WTC11 (cell line): ENCODE data around the gene POMC. TPM values are rescaled to one million over a fixed set of nuclear protein-coding genes. Genes with fewer than 3 reads are reported as not detected.
A peak's percentile ranks its signal among the peaks of the same experiment; 100 is the strongest.

ENCODE experiments used
- ATAC-seq: fragments of 200-7000 bp; cut with Tn5 transposase; 2 replicates; pipeline ENCODE4 v1.10.0; 2021; ENCODE audit warnings: mild to moderate bottlenecking, moderate library complexity
- CTCF ChIA-PET: fragments of 300-600 bp; sonication (Branson Sonifier 250); formaldehyde crosslinking; loops from one replicate; lab custom pipeline; 2021; ENCODE audit warnings: antibody characterized with exemption; lab: Charles Lee
- POLR2A ChIA-PET: fragments of 350-600 bp; sonication (Branson Sonifier 250); formaldehyde crosslinking; loops from one replicate; lab custom pipeline; 2021; ENCODE audit warnings: antibody characterized with exemption; lab: Charles Lee
- DNase-seq: peaks from one replicate; pipeline ENCODE4 v3.0.0; 2021; ENCODE audit warnings: low spot score
- H3K27ac Mint-ChIP-seq: 2 replicates; pipeline ENCODE4 v1.8.0; 2021; ENCODE audit warnings: mixed read lengths
- H3K27me3 Mint-ChIP-seq: 2 replicates; pipeline ENCODE4 v1.8.0; 2021; ENCODE audit warnings: low read depth, mild to moderate bottlenecking, moderate library complexity, mixed read lengths
- H3K36me3 Mint-ChIP-seq: 2 replicates; pipeline ENCODE4 v1.8.0; 2021; ENCODE audit warnings: mixed read lengths
- H3K4me1 Mint-ChIP-seq: 2 replicates; pipeline ENCODE4 v1.8.0; 2022; ENCODE audit warnings: mixed read lengths
- H3K4me3 Mint-ChIP-seq: 2 replicates; pipeline ENCODE4 v1.8.0; 2021; ENCODE audit warnings: mild to moderate bottlenecking, moderate library complexity, mixed read lengths
- H3K9me3 Mint-ChIP-seq: 2 replicates; pipeline ENCODE4 v1.8.0; 2021; ENCODE audit warnings: mixed read lengths
- AR ChIP-seq: fragments of 250-450 bp; sonication (Bioruptor Pico); IDR thresholded peaks from 2 replicates; pipeline ENCODE4 v1.9.0; 2021; ENCODE audit warnings: mild to moderate bottlenecking
- ATF1 ChIP-seq: sonication (generic); formaldehyde crosslinking; IDR thresholded peaks from 2 replicates; pipeline ENCODE4 v1.8.1; 2023; ENCODE audit warnings: mild to moderate bottlenecking, moderate library complexity, missing genetic modification reagents
- CBFB ChIP-seq: sonication (generic); formaldehyde crosslinking; IDR thresholded peaks from 2 replicates; pipeline ENCODE4 v1.8.1; 2022; ENCODE audit warnings: mild to moderate bottlenecking, low read depth, missing genetic modification reagents
- CDX4 ChIP-seq: fragments of 250-450 bp; sonication (Bioruptor Pico); IDR thresholded peaks from 2 replicates; pipeline ENCODE4 v1.9.0; 2021; ENCODE audit warnings: moderate library complexity, mild to moderate bottlenecking, inconsistent platforms, borderline replicate concordance
- CREB1 ChIP-seq: sonication (generic); formaldehyde crosslinking; IDR thresholded peaks from 2 replicates; pipeline ENCODE4 v1.8.0; 2023; ENCODE audit warnings: mild to moderate bottlenecking, missing genetic modification reagents
- CREM ChIP-seq: sonication (generic); formaldehyde crosslinking; IDR thresholded peaks from 2 replicates; pipeline ENCODE4 v1.8.1; 2022; ENCODE audit warnings: mild to moderate bottlenecking, missing genetic modification reagents, moderate library complexity
- E2F1 ChIP-seq: sonication (generic); formaldehyde crosslinking; IDR thresholded peaks from 2 replicates; pipeline ENCODE4 v1.8.0; 2022; ENCODE audit warnings: mild to moderate bottlenecking, missing genetic modification reagents
- ERG ChIP-seq: fragments of 250-450 bp; sonication (Bioruptor Pico); IDR thresholded peaks from 2 replicates; pipeline ENCODE4 v1.8.0; 2021; ENCODE audit warnings: mild to moderate bottlenecking
- ETV6 ChIP-seq: sonication (generic); formaldehyde crosslinking; IDR thresholded peaks from 2 replicates; pipeline ENCODE4 v1.8.1; 2022; ENCODE audit warnings: mild to moderate bottlenecking, missing genetic modification reagents
- FOXK1 ChIP-seq: sonication (generic); formaldehyde crosslinking; IDR thresholded peaks from 2 replicates; pipeline ENCODE4 v1.8.0; 2022; ENCODE audit warnings: mild to moderate bottlenecking, moderate library complexity, missing genetic modification reagents
- FOXP1 ChIP-seq: sonication (generic); formaldehyde crosslinking; IDR thresholded peaks from 2 replicates; pipeline ENCODE4 v1.8.0; 2022; ENCODE audit warnings: missing genetic modification reagents, mild to moderate bottlenecking, moderate library complexity, borderline replicate concordance
- HMGA2 ChIP-seq: fragments of 250-450 bp; sonication (Bioruptor Pico); IDR thresholded peaks from 2 replicates; pipeline ENCODE4 v1.4.0; 2021; ENCODE audit warnings: mild to moderate bottlenecking, moderate library complexity
- JUN ChIP-seq: sonication (generic); formaldehyde crosslinking; IDR thresholded peaks from 2 replicates; pipeline ENCODE4 v1.8.0; 2023; ENCODE audit warnings: mild to moderate bottlenecking, missing genetic modification reagents
- KAT7 ChIP-seq: sonication (generic); formaldehyde crosslinking; IDR thresholded peaks from 2 replicates; pipeline ENCODE4 v1.8.1; 2023; ENCODE audit warnings: missing genetic modification reagents, mild to moderate bottlenecking, borderline replicate concordance
- MAX ChIP-seq: sonication (generic); formaldehyde crosslinking; IDR thresholded peaks from 2 replicates; pipeline ENCODE4 v1.8.0; 2022; ENCODE audit warnings: mild to moderate bottlenecking, missing genetic modification reagents
- NR1H2 ChIP-seq: sonication (generic); formaldehyde crosslinking; IDR thresholded peaks from 2 replicates; pipeline ENCODE4 v1.9.0; 2021; ENCODE audit warnings: mild to moderate bottlenecking, moderate library complexity, missing genetic modification reagents
- NR2C2 ChIP-seq: sonication (generic); formaldehyde crosslinking; IDR thresholded peaks from 2 replicates; pipeline ENCODE4 v1.8.0; 2022; ENCODE audit warnings: mild to moderate bottlenecking, missing genetic modification reagents
- RELA ChIP-seq: sonication (generic); formaldehyde crosslinking; IDR thresholded peaks from 2 replicates; pipeline ENCODE4 v1.8.1; 2022; ENCODE audit warnings: missing genetic modification reagents, mild to moderate bottlenecking, borderline replicate concordance
- RORB ChIP-seq: fragments of 250-450 bp; sonication (Bioruptor Pico); IDR thresholded peaks from 2 replicates; pipeline ENCODE4 v1.9.0; 2021; ENCODE audit warnings: mild to moderate bottlenecking
- TEAD1 ChIP-seq: sonication (generic); formaldehyde crosslinking; IDR thresholded peaks from 2 replicates; pipeline ENCODE4 v1.8.0; 2022; ENCODE audit warnings: mild to moderate bottlenecking, missing genetic modification reagents
- TEAD4 ChIP-seq: sonication (generic); formaldehyde crosslinking; IDR thresholded peaks from 2 replicates; pipeline ENCODE4 v1.8.0; 2022; ENCODE audit warnings: mild to moderate bottlenecking, missing genetic modification reagents
- TP53 ChIP-seq: sonication (generic); formaldehyde crosslinking; IDR thresholded peaks from 2 replicates; pipeline ENCODE4 v1.8.1; 2023; ENCODE audit warnings: mild to moderate bottlenecking, missing genetic modification reagents
- USF2 ChIP-seq: sonication (generic); formaldehyde crosslinking; IDR thresholded peaks from 2 replicates; pipeline ENCODE4 v1.8.1; 2023; ENCODE audit warnings: mild to moderate bottlenecking, missing genetic modification reagents, moderate library complexity
- ZBTB21 ChIP-seq: sonication (generic); formaldehyde crosslinking; IDR thresholded peaks from 2 replicates; pipeline ENCODE4 v1.8.1; 2023; ENCODE audit warnings: mild to moderate bottlenecking, missing genetic modification reagents, borderline replicate concordance
- ZBTB43 ChIP-seq: sonication (generic); formaldehyde crosslinking; IDR thresholded peaks from 2 replicates; pipeline ENCODE4 v1.8.1; 2023; ENCODE audit warnings: mild to moderate bottlenecking, missing genetic modification reagents
- ZNF232 ChIP-seq: sonication (generic); formaldehyde crosslinking; IDR thresholded peaks from 2 replicates; pipeline ENCODE4 v1.8.0; 2022; ENCODE audit warnings: mild to moderate bottlenecking, missing genetic modification reagents
- ZNF317 ChIP-seq: sonication (generic); formaldehyde crosslinking; IDR thresholded peaks from 2 replicates; pipeline ENCODE4 v1.8.1; 2023; ENCODE audit warnings: low read depth, mild to moderate bottlenecking, moderate library complexity, missing genetic modification reagents, borderline replicate concordance
- ZNF423 ChIP-seq: fragments of 250-450 bp; sonication (Bioruptor Pico); IDR thresholded peaks from 2 replicates; pipeline ENCODE4 v2.1.2; 2022; ENCODE audit warnings: mild to moderate bottlenecking, moderate library complexity
- total RNA-seq: library from RNA; stranded (reverse); gene quantifications from 3 replicates; pipeline ENCODE4 v1.2.3, GENCODE V29; 2021

POMC gene
- total RNA-seq, 1 experiment from 2014 or later: 3.2 TPM

- Mint-ChIP-seq H3K4me3 (peak overlapping the region; percentile 82), H3K27ac (peak overlapping the region; percentile 90), H3K9me3 (no peaks in the 10 kb centered on the region), H3K27me3 (no peaks in the 10 kb centered on the region), H3K36me3 (no peaks in the 10 kb centered on the region), H3K4me1 (peaks cover 7% of the 10 kb centered on the region; the same call in 1 of the 2 replicates)
- CTCF ChIA-PET: interaction anchor here (0.8 to 1.6 kb wide), 8 partner anchors 12 to 388 kb away, joined by 3 to 8 read pairs (median 3); no protein-coding TSS in a partner anchor
- POLR2A ChIA-PET: interaction anchor here (0.6 to 1.7 kb wide), 4 partner anchors 13 to 273 kb away, joined by 3 to 8 read pairs (median 3); no protein-coding TSS in a partner anchor
- DNase-seq (peak; percentile 90), ATAC-seq (peak; percentile 87)
- peak; percentile 80 for TF ChIP-seq ZNF423 (CRISPR knock-in tag)
- no peak for TF ChIP-seq TEAD4 (CRISPR knock-in tag)
- peak; percentile 70; the same call in 1 of the 2 replicates for TF ChIP-seq TEAD1 (CRISPR knock-in tag)
- TF ChIP-seq ZBTB21: peak; percentile 67; the same call in 1 of the 2 replicates
- TF ChIP-seq HMGA2: no peak
- no peak for TF ChIP-seq AR (CRISPR knock-in tag)
- peak; percentile 44; the same call in 1 of the 2 replicates for TF ChIP-seq MAX (CRISPR knock-in tag)
- TF ChIP-seq NR1H2: no peak
- no peak for TF ChIP-seq CREB1 (CRISPR knock-in tag)
- no peak for TF ChIP-seq NR2C2 (CRISPR knock-in tag)
- TF ChIP-seq ZNF317 (CRISPR knock-in tag): no peak
- TF ChIP-seq ETV6 (CRISPR knock-in tag): peak; percentile 95
- no peak for TF ChIP-seq RORB (CRISPR knock-in tag)
- TF ChIP-seq RELA (CRISPR knock-in tag): no peak
- TF ChIP-seq KAT7 (CRISPR knock-in tag): no peak
- TF ChIP-seq CREM: no peak; the same call in 1 of the 2 replicates
- TF ChIP-seq ATF1: no peak
- TF ChIP-seq TP53 (CRISPR knock-in tag): 0 out of 2 replicates have a peak, but pooled peaks have one; percentile 27
- 0 out of 2 replicates have a peak, but pooled peaks have one; percentile 41 for TF ChIP-seq ZBTB43 (CRISPR knock-in tag)
- TF ChIP-seq ZNF232: peak; percentile 73; the same call in 1 of the 2 replicates
- TF ChIP-seq CBFB (CRISPR knock-in tag): peak; percentile 90
- TF ChIP-seq JUN (CRISPR knock-in tag): no peak
- TF ChIP-seq FOXK1 (CRISPR knock-in tag): peak; percentile 78; the same call in 1 of the 2 replicates
- TF ChIP-seq CDX4 (CRISPR knock-in tag): no peak
- TF ChIP-seq ERG (CRISPR knock-in tag): no peak
- TF ChIP-seq FOXP1 (CRISPR knock-in tag): peak; percentile 69; the same call in 1 of the 2 replicates
- peak; percentile 53 for TF ChIP-seq USF2 (CRISPR knock-in tag)
- no peak for TF ChIP-seq E2F1 (CRISPR knock-in tag)
These were observed 47.7 kb upstream of the POMC start for GRCh38 chr2:25215948-25216679.
